Islet of Langerhans (tissue), 1 donor: ENCODE data around the gene TEX12.

ENCODE experiments used
- FAIRE-seq: peaks from one replicate; lab custom pipeline; 2011; peaks lifted over from hg19 to GRCh38; lab: Jason Lieb, UNC

The TEX12 gene

GRCh38 chr11:112212710-112213109 is 45.5 kb downstream of the TEX12 start:
- FAIRE-seq: no peak

- FAIRE-seq: no peak
Observed at GRCh38 chr11:112213753-112214152, 46.6 kb downstream of the TEX12 start.

GRCh38 chr11:112215621-112216020 is 48.4 kb downstream of the TEX12 start:
- FAIRE-seq: no peak

GRCh38 chr11:112216561-112217105 is 49.5 kb downstream of the TEX12 start:
- no peak for FAIRE-seq

- peak; percentile 95 for FAIRE-seq
Observed at GRCh38 chr11:112219476-112220232, 52.5 kb downstream of the TEX12 start.

- no peak for FAIRE-seq
Observed at GRCh38 chr11:112221274-112221835, 54.2 kb downstream of the TEX12 start.
